B cell (primary cell): Measurements from ENCODE around the gene GALNT7. TPM values are rescaled to one million over a fixed set of nuclear protein-coding genes. Genes with fewer than 3 reads are reported as not detected.

Source experiments
- ATAC-seq: fragments of 200-7000 bp; cut with Tn5 transposase; one replicate; pipeline ENCODE4 v1.10.0; 2021; ENCODE audit warnings: low read depth, mild to moderate bottlenecking, moderate number of reproducible peaks, moderate library complexity
- CTCF ChIA-PET: fragments of 350-600 bp; sonication (Branson Sonifier 250); formaldehyde crosslinking; loops from one replicate; lab custom pipeline; 2021; ENCODE audit warnings: antibody characterized with exemption, inconsistent platforms; lab: Charles Lee
- POLR2A ChIA-PET: fragments of 350-600 bp; sonication (Branson Sonifier 250); formaldehyde crosslinking; loops from one replicate; lab custom pipeline; 2021; ENCODE audit warnings: antibody characterized with exemption; lab: Charles Lee
- DNase-seq: peaks from one replicate; pipeline ENCODE4 v3.0.0; 2013
- H2AFZ ChIP-seq: 2 replicates; pipeline ENCODE4 v1.6.1; 2012; ENCODE audit warnings: mild to moderate bottlenecking, low read depth, low read length; ENCODE audit not compliant: insufficient read depth, poor library complexity, severe bottlenecking
- H3K27ac ChIP-seq, 2 donors: 1 replicate in 1 of 2; 2 replicates in 1 of 2; pipeline ENCODE4 v1.5.1; 2012 to 2013; ENCODE audit warnings: low read length in 2 of 2, mild to moderate bottlenecking in 2 of 2, moderate library complexity in 1 of 2
- H3K27me3 ChIP-seq, 4 experiments: fragments of 200-600 bp in 1 of 4; sonication (generic) in 1 of 4; replicated peaks in 1 of 4; 1 replicate in 2 of 4; 2 replicates in 2 of 4; pipeline versions ENCODE4 v1.6.1 to v1.7.0; 2013 to 2016; ENCODE audit warnings: low read length in 3 of 4, mild to moderate bottlenecking in 2 of 4, mixed read lengths in 1 of 4, moderate library complexity in 1 of 4; ENCODE audit not compliant: insufficient read depth in 4 of 4, control insufficient read depth in 3 of 4; ENCODE audit errors: control extremely low read depth in 1 of 4
- H3K36me3 ChIP-seq, 2 experiments: replicated peaks in 1 of 2; 1 replicate in 1 of 2; 2 replicates in 1 of 2; pipeline versions ENCODE4 v1.6.1 to v1.7.1; 2013; ENCODE audit warnings: low read length in 1 of 2; ENCODE audit not compliant: insufficient read depth in 2 of 2, control insufficient read depth in 1 of 2; ENCODE audit errors: control extremely low read depth in 1 of 2, extremely low read depth in 1 of 2
- H3K4me1 ChIP-seq, 2 donors: fragments of 200-600 bp in 1 of 2; sonication (generic) in 1 of 2; 1 replicate in 1 of 2; 2 replicates in 1 of 2; pipeline versions ENCODE4 v1.5.1 to v1.6.1; 2013 to 2017; ENCODE audit warnings: low read length in 2 of 2; ENCODE audit not compliant: control insufficient read depth in 2 of 2, insufficient read depth in 2 of 2
- H3K4me2 ChIP-seq: replicated peaks from 2 replicates; pipeline ENCODE3; 2012; ENCODE audit warnings: mild to moderate bottlenecking, low read depth, low read length; ENCODE audit not compliant: poor library complexity, severe bottlenecking
- H3K4me3 ChIP-seq, 5 experiments: fragments of 200-600 bp in 1 of 5; sonication (generic) in 1 of 5; 1 replicate in 3 of 5; 2 replicates in 2 of 5; pipeline versions ENCODE4 v1.5.1 to v1.7.0; 2011 to 2016; ENCODE audit warnings: low read length in 4 of 5, mild to moderate bottlenecking in 4 of 5, low read depth in 2 of 5, control low read depth in 1 of 5, moderate library complexity in 1 of 5; ENCODE audit not compliant: insufficient read depth in 1 of 5; ENCODE audit errors: control extremely low read depth in 1 of 5, extremely low read depth in 1 of 5
- H3K79me2 ChIP-seq: fragments of 200-600 bp; sonication (generic); one replicate; pipeline ENCODE4 v1.6.0; 2016; ENCODE audit warnings: low read length; ENCODE audit not compliant: control insufficient read depth, insufficient read depth
- H3K9ac ChIP-seq: fragments of 200-600 bp; sonication (generic); 2 replicates; pipeline ENCODE4 v1.6.1; 2017; ENCODE audit warnings: mild to moderate bottlenecking, low read length, moderate library complexity
- H3K9me3 ChIP-seq, 3 donors: one replicate each; pipeline versions ENCODE4 v1.6.1 to v1.7.1; 2013; ENCODE audit warnings: low read length in 2 of 3; ENCODE audit not compliant: control insufficient read depth in 2 of 3, insufficient read depth in 1 of 3; ENCODE audit errors: control extremely low read depth in 1 of 3
- H4K20me1 ChIP-seq: 2 replicates; pipeline ENCODE4 v1.6.0; 2012; ENCODE audit warnings: mild to moderate bottlenecking, low read length; ENCODE audit not compliant: insufficient read depth, control insufficient read depth, poor library complexity, severe bottlenecking
- H3K27ac Mint-ChIP-seq: one replicate; pipeline ENCODE4 v1.8.0; 2021; ENCODE audit warnings: mixed read lengths
- H3K27me3 Mint-ChIP-seq: one replicate; pipeline ENCODE4 v1.8.0; 2021; ENCODE audit warnings: mixed read lengths
- H3K4me1 Mint-ChIP-seq: one replicate; pipeline ENCODE4 v1.8.0; 2021; ENCODE audit warnings: mixed read lengths
- H3K4me3 Mint-ChIP-seq: one replicate; pipeline ENCODE4 v1.8.0; 2021; ENCODE audit warnings: mixed read lengths
- H3K9me3 Mint-ChIP-seq: one replicate; pipeline ENCODE4 v1.8.0; 2022; ENCODE audit warnings: mixed read lengths; ENCODE audit not compliant: insufficient read depth
- CTCF ChIP-seq: fragments of 200-600 bp; IDR thresholded peaks from one replicate; pipeline ENCODE4 v1.8.0; 2022; ENCODE audit warnings: antibody characterized with exemption, mild to moderate bottlenecking
- EZH2 ChIP-seq: IDR thresholded peaks from 2 replicates; pipeline ENCODE4 v1.6.1; 2012; ENCODE audit warnings: borderline replicate concordance, low read depth, mild to moderate bottlenecking, moderate library complexity, low read length; ENCODE audit not compliant: insufficient read depth, poor library complexity, severe bottlenecking
- WGBS: methylation state at CpG from one replicate; pipeline ENCODE4 v1.1.5; 2013; ENCODE audit warnings: missing lambda C conversion rate; ENCODE audit not compliant: insufficient coverage; 5-methylcytosine and 5-hydroxymethylcytosine counted together
- intact Hi-C: fragments of 100-400 bp; cut with micrococcal nuclease; formaldehyde crosslinking; loops from one replicate; pipeline ENCODE4 v1.10.0; 2022
- polyA plus RNA-seq: library from polyadenylated mRNA; depleted of rRNA; stranded (reverse); fragments of >200 nt; gene quantifications from 2 replicates; pipeline ENCODE4 v1.2.3, GENCODE V29; 2012
- total RNA-seq, 2 donors: library from RNA; stranded (reverse); fragments of 120-200 nt in 1 of 2; gene quantifications; 1 replicate in 1 of 2; 2 replicates in 1 of 2; pipeline versions ENCODE4 v1.2.3 to v1.2.4, GENCODE V29; 2013 to 2022

GALNT7 gene
- total and polyA plus RNA-seq, 2 donors (not counting 1 experiment from before 2014, with no cell fraction given) = 5.8 to 23.7 TPM

GRCh38 chr4:173281406-173282255, 113.0 kb downstream of the GALNT7 start:
- Mint-ChIP-seq H3K9me3 (peaks cover 2% of the 10 kb centered on the region), H3K4me3 (peak overlapping the region; percentile 17), H3K27me3 (no peaks in the 10 kb centered on the region), H3K27ac (no peak overlapping the region), H3K4me1 (peaks cover 16% of the 10 kb centered on the region)
- H3K27me3 ChIP-seq = no peaks in the 10 kb centered on the region
- no peak for DNase-seq
- H3K9ac ChIP-seq = no peak overlapping the region
- H3K4me1 ChIP-seq = peaks cover 4 to 10% of the 10 kb centered on the region in 2 donors
- H3K4me2 ChIP-seq = no peak overlapping the region
- no peak overlapping the region for H3K27ac ChIP-seq
- intact Hi-C loops = no loop called here
- H2AFZ ChIP-seq = no peak overlapping the region
- H4K20me1 ChIP-seq = peaks cover 4% of the 10 kb centered on the region
- POLR2A ChIA-PET = no interaction called here
- H3K9me3 ChIP-seq = peaks cover 14 to 22% (median 15%) of the 10 kb centered on the region in 3 donors
- H3K36me3 ChIP-seq = peaks cover 0 to 6% of the 10 kb centered on the region in 2 experiments
- WGBS = 77% methylated on average over 8 of the region's 14 CpGs
- H3K79me2 ChIP-seq = peaks cover 16% of the 10 kb centered on the region
- ATAC-seq = no peak
- CTCF ChIA-PET = interaction anchor here (1.4 to 2.8 kb wide), 5 partner anchors 10 to 269 kb away, joined by 3 to 17 read pairs (median 6); no protein-coding TSS in a partner anchor
- no peak overlapping the region for H3K4me3 ChIP-seq
- TF ChIP-seq CTCF (no peak), EZH2 (no peak)

GRCh38 chr4:173282256-173282562, 113.6 kb downstream of the GALNT7 start:
- no peaks in the 10 kb centered on the region for H3K27me3 ChIP-seq
- Mint-ChIP-seq H3K4me3 (no peak overlapping the region), H3K27me3 (no peaks in the 10 kb centered on the region), H3K4me1 (peaks cover 16% of the 10 kb centered on the region), H3K27ac (no peak overlapping the region), H3K9me3 (peaks cover 2% of the 10 kb centered on the region)
- no peak overlapping the region for H2AFZ ChIP-seq
- H3K9ac ChIP-seq = no peak overlapping the region
- no peak overlapping the region for H3K4me2 ChIP-seq
- no peak overlapping the region for H3K4me3 ChIP-seq
- ChIA-PET CTCF (interaction anchor here (1.4 to 2.8 kb wide), 3 partner anchors 10 to 269 kb away, joined by 3 to 17 read pairs (median 5); no protein-coding TSS in a partner anchor), POLR2A (no interaction called here)
- TF ChIP-seq CTCF (no peak), EZH2 (no peak)
- WGBS = 100% methylated on average over 1 of the region's 4 CpGs
- ATAC-seq = no peak
- peaks cover 4% of the 10 kb centered on the region for H4K20me1 ChIP-seq
- intact Hi-C loops = no loop called here
- peaks cover 4 to 10% of the 10 kb centered on the region in 2 donors for H3K4me1 ChIP-seq
- no peak for DNase-seq
- H3K79me2 ChIP-seq = peaks cover 17% of the 10 kb centered on the region
- peaks cover 0 to 6% of the 10 kb centered on the region in 2 experiments for H3K36me3 ChIP-seq
- H3K27ac ChIP-seq = no peak overlapping the region
- H3K9me3 ChIP-seq = peaks cover 16 to 23% (median 17%) of the 10 kb centered on the region in 3 donors
